Fibroblast of skin of left quadriceps (primary cell): Measurements from ENCODE around the gene GNE.
"Not testable (repeated sequence)": the region's sequence is repeated elsewhere in the genome, so short reads cannot be mapped to it uniquely, and the experiment has no call there.

Experiments
- DNase-seq, 2 experiments: peaks; one replicate each; pipeline ENCODE4 v3.0.0-alpha.2; 2013; ENCODE audit warnings: low read depth in 2 of 2

GNE gene, protein sequence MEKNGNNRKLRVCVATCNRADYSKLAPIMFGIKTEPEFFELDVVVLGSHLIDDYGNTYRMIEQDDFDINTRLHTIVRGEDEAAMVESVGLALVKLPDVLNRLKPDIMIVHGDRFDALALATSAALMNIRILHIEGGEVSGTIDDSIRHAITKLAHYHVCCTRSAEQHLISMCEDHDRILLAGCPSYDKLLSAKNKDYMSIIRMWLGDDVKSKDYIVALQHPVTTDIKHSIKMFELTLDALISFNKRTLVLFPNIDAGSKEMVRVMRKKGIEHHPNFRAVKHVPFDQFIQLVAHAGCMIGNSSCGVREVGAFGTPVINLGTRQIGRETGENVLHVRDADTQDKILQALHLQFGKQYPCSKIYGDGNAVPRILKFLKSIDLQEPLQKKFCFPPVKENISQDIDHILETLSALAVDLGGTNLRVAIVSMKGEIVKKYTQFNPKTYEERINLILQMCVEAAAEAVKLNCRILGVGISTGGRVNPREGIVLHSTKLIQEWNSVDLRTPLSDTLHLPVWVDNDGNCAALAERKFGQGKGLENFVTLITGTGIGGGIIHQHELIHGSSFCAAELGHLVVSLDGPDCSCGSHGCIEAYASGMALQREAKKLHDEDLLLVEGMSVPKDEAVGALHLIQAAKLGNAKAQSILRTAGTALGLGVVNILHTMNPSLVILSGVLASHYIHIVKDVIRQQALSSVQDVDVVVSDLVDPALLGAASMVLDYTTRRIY

GRCh38 chr9:36258208-36258995, at the start of gene GNE:
TSS of gene GNE (minus strand) at chr9:36258448. CDS start at chr9:36249355, 9,093 bp downstream.
- DNase-seq, result peak; percentile 89 to 92

- DNase-seq, result no peak
These were observed 48.4 kb upstream of the GNE start for GRCh38 chr9:36306471-36307306.

DNA sequence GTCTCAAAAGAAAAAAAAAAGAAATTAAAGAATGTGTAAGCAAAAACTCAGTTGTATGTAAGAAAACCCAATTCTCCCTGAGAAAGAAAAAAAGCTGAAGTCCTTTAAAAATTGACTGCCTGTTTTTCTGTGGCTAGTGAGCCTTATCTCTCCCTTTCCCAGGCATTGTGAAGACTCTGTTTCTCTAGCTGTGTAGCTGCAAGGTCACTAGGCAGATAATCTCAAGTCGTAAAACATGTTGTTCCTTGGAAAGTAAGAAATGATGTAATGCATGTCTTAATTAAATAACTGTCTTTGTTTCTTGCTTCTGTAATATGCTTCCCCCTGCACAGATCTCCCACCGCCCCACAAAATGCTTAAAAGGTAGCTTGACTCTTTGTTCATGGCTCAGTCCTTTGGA, 46.1 kb upstream of the GNE start:
- not testable (repeated sequence) for DNase-seq

DNA sequence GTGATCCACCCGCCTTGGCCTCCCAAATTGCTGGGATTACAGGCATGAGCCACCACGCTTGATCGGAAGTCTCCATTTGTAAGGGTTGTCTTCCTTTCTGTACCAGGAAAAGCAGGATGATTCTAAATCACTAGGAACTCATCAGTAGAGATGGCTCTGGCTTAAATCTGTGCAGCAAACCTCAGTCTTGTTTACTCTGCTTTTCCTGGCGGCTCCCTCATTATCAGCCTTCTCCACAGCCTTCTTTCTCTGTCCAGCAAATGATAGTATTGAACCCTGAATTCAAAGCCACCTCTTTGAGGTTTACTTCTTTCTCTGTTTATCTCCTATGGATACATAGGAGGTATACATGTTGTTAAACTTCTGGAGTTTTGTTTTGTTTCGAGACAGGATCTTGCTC, 43.0 kb upstream of the GNE start:
- DNase-seq, result no peak

GRCh38 chr9:36298566-36298965, 40.3 kb upstream of the GNE start:
- DNase-seq, result peak; percentile 76 to 82

GRCh38 chr9:36297798-36298197, 39.5 kb upstream of the GNE start:
- no peak for DNase-seq

- not testable (repeated sequence) for DNase-seq
These were observed 36.7 kb upstream of the GNE start for GRCh38 chr9:36294996-36295395.

DNA sequence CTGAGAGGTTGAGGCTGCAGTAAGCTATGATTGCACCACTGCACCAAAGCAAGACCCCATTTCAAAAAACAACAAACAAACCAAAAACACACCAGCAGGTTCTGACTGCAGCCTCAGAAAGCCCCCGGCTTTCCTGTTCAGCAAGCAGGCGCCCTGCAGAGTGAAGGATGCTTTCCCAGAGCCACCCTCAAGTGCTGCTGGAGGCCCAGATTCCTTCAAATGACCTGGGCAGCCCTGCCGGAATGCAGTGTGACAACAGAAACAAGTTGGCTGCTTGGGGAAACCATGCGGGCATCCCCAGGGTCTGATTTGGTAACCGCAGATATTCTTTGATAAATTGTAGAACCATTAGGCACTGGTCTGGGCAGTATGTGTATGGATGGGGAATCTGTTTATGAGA, 35.7 kb upstream of the GNE start:
- DNase-seq, result no peak

- DNase-seq, result no peak
These were observed 34.9 kb upstream of the GNE start for GRCh38 chr9:36293171-36293570.

DNA sequence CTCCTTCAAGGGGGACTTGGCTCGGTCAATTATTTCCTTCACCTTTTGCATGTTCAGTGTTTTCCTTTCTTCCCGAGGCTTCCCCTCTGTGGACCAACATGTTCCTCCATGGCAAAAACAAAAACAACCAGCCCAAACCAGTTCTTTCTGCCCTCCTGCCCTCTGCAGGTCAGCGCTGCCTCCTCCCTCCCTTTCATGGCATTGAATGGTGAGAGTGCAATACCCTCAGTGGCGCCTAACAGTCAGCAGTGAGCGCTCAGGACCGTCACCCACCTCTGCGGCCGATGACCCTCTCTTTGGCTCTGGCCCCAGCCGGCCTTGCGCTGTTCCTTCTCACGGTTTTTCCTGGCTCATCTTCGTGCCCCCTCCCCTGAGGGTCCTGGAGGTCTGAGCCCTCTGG, 34.4 kb upstream of the GNE start:
- no peak for DNase-seq

DNA sequence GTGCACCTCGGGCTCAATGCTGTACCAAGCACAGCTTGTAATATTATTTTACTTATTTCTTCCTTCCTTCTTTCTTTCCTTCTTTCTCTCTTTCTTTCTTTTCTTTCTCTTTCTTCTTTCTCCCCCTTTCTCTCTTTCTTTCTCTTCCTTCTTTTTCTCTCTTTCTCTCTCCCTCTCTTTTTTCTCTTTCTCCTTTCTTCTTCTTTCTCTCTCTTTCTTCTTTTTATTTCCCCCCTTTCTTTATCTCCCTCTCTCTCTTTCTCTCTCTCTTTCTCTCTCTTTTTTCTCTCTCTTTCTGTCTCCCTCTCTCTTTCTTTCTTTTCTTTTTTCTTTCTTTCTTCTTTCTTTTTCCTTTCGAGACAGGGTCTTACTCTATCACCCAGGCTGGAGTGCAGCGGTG, 32.7 kb upstream of the GNE start:
- no peak for DNase-seq

- no peak for DNase-seq
These were observed 31.7 kb upstream of the GNE start for GRCh38 chr9:36289836-36290435.

DNA sequence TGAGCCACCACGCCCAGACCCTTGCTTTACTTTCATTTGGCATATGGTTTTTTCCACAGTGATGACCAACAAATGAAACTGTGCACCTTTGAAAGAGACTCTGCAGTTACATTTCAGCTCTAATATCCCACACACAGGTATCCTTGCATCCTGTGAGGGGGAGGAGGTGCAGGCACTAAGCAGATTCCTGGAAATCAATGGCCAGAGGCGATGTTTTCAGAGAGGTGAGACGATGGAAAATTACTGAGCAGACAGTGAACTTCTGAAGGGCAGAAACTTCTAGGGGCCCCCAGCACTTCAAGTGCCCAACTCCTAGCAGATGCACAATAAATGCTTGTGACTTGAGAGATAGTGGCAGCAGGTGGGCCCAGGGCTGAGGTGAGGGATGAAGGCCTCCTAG, 29.8 kb upstream of the GNE start:
- DNase-seq, result no peak

- no peak for DNase-seq
These were observed 28.1 kb upstream of the GNE start for GRCh38 chr9:36286388-36286787.

DNA sequence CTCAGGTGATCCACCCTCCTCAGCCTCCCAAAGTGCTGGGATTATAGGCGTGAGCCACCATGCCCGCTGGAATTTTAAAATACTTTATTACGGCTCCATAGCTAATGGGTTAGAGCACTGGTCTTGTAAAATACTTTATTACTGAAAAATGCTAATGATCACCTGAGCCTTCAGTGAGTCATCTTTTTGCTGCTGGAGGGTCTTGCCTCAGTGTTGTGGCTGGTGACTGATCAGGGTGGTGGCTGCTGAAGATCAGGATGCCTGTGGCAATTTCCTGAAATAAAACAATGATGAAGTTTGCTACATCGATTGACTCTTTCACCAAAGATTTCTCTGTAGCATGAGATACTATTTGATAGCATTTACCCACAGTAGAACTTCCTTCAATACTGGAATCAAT, 26.0 kb upstream of the GNE start:
- no peak for DNase-seq

DNA sequence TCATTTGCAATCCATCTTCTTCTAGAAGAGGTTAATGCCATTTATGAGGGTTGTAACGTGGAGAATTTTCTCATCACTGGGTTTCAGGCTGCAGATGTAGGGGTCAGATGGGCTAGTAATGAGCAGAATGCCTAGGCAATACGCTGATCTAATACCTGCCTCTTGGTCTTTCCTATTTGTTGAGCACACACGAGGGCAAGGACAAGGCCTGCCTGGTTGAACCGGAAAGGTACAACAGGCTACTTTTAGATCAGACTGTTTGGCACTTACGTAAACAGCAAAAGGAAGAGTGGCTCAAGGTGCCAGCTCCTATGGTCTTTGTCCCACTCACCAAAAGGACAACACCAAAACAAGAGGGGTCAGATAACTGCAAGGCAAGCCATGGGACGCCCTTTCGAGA, 24.0 kb upstream of the GNE start:
- no peak for DNase-seq

GRCh38 chr9:36280989-36281388, 22.7 kb upstream of the GNE start:
- DNase-seq, result no peak

DNA sequence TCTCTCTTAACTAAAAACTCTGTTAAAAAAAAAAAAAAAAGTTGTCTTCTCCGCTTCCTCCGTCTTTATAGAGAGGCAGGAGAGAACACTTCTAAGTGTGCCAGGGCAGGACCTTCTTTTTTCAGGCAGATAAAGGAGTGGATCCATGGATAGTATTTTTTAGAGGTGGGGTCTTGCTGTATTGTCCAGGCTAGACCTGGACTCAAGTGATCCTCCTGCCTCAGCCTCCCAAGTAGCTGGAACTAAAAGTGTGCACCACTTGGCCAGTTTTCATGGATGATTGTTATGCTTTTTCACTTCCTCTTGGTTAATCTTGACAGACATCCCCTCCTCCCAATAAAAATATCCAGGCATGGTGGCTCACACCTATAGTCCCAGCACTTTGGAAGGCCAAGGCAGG, 20.0 kb upstream of the GNE start:
- no peak for DNase-seq

- peak; percentile 63 to 65 for DNase-seq
These were observed 18.5 kb upstream of the GNE start for GRCh38 chr9:36276781-36277181.

- no peak for DNase-seq
These were observed 18.0 kb upstream of the GNE start for GRCh38 chr9:36276254-36276653.

- DNase-seq, result no peak
These were observed 16.8 kb upstream of the GNE start for GRCh38 chr9:36275060-36275459.
